GM04504 (cell line): Measurements from ENCODE around the gene FRMD4B.

Experiments
- DNase-seq: peaks from one replicate; pipeline ENCODE4 v3.0.0-alpha.2; 2012; ENCODE audit warnings: low read depth

FRMD4B gene

GRCh38 chr3:69166446-69166845 is 219.4 kb downstream of the FRMD4B start:
- no peak for DNase-seq

- DNase-seq: no peak
Measured at GRCh38 chr3:69165744-69166143, 220.1 kb downstream of the FRMD4B start.

- no peak for DNase-seq
Measured at GRCh38 chr3:69164296-69164695, 221.6 kb downstream of the FRMD4B start.

GRCh38 chr3:69162308-69162980 is 223.4 kb downstream of the FRMD4B start:
- DNase-seq: no peak

GRCh38 chr3:69161587-69162307 is 224.1 kb downstream of the FRMD4B start:
- DNase-seq: peak; percentile 22

GRCh38 chr3:69160525-69160924 is 225.4 kb downstream of the FRMD4B start:
- DNase-seq: no peak

GRCh38 chr3:69160107-69160506 is 225.8 kb downstream of the FRMD4B start:
- DNase-seq: no peak

GRCh38 chr3:69149586-69149985 is 236.3 kb downstream of the FRMD4B start:
- no peak for DNase-seq

- DNase-seq: no peak
Measured at GRCh38 chr3:69145688-69146087, 240.2 kb downstream of the FRMD4B start.

GRCh38 chr3:69144631-69145245 is 241.2 kb downstream of the FRMD4B start:
- no peak for DNase-seq

- no peak for DNase-seq
Measured at GRCh38 chr3:69143612-69144011, 242.3 kb downstream of the FRMD4B start.

GRCh38 chr3:69142797-69143454 is 243.0 kb downstream of the FRMD4B start:
- no peak for DNase-seq

- DNase-seq: no peak
Measured at GRCh38 chr3:69142090-69142489, 243.8 kb downstream of the FRMD4B start.

- DNase-seq: no peak
Measured at GRCh38 chr3:69141313-69141712, 244.6 kb downstream of the FRMD4B start.

GRCh38 chr3:69137412-69137811 is 248.5 kb downstream of the FRMD4B start:
- DNase-seq: no peak

GRCh38 chr3:69137005-69137404 is 248.9 kb downstream of the FRMD4B start:
- no peak for DNase-seq

- DNase-seq: no peak
Measured at GRCh38 chr3:69130689-69131088, 255.2 kb downstream of the FRMD4B start.

GRCh38 chr3:69129531-69129930 is 256.4 kb downstream of the FRMD4B start:
- peak; percentile 47 for DNase-seq

- no peak for DNase-seq
Measured at GRCh38 chr3:69128509-69128908, 257.4 kb downstream of the FRMD4B start.

- DNase-seq: no peak
Measured at GRCh38 chr3:69126999-69127398, 258.9 kb downstream of the FRMD4B start.

GRCh38 chr3:69126216-69126615 is 259.7 kb downstream of the FRMD4B start:
- DNase-seq: no peak

GRCh38 chr3:69122403-69122802 is 263.5 kb downstream of the FRMD4B start, which contains the start of gene LMOD3:
Gene LMOD3 (minus strand): TSS chr3:69122595. CDS start chr3:69122386, 209 bp downstream.
- no peak for DNase-seq

- DNase-seq: no peak
Measured at GRCh38 chr3:69121950-69122349, 263.9 kb downstream of the FRMD4B start.
